ENCODE data around the gene GUCA2A.

DNA sequence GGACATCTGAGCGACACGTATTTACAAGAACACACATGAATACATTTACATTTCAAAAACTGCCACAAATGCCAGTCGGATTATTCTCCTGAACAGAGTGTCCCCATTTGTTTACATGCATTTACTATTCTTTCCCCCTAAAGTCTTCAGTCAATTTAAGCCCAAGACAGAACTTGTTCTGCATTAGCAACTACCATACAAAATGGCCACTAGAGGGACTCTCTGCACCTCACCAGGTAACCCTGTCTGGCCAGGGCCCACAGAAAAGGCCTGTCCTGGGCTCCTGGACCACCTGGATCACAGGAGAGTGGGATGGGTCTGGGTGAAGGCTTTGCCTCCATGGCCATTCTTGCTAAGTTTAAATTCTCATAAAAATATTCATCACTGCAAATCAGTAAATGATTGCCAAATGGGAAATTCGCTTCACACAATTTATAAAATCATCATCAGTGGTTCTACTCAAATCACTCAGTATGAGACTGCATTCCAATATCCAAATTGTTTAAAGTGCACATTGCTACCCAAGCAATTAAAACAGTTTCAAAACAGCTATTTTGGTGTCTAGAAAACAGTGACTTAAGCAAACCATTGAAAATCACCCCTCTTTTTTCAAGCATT lies 12.5 kb upstream of the GUCA2A start:
- no peak for TF ChIP-seq HCFC1 (IDR thresholded peaks at IDR 0.05; ENCODE audit: low read depth, low read length)
- TF ChIP-seq FOXP1 (CRISPR knock-in tag; IDR thresholded peaks at IDR 0.05): no peak
- TF ChIP-seq NBN (IDR thresholded peaks at IDR 0.05; ENCODE audit: low read depth): no peak
- TF ChIP-seq, protein P1, sequence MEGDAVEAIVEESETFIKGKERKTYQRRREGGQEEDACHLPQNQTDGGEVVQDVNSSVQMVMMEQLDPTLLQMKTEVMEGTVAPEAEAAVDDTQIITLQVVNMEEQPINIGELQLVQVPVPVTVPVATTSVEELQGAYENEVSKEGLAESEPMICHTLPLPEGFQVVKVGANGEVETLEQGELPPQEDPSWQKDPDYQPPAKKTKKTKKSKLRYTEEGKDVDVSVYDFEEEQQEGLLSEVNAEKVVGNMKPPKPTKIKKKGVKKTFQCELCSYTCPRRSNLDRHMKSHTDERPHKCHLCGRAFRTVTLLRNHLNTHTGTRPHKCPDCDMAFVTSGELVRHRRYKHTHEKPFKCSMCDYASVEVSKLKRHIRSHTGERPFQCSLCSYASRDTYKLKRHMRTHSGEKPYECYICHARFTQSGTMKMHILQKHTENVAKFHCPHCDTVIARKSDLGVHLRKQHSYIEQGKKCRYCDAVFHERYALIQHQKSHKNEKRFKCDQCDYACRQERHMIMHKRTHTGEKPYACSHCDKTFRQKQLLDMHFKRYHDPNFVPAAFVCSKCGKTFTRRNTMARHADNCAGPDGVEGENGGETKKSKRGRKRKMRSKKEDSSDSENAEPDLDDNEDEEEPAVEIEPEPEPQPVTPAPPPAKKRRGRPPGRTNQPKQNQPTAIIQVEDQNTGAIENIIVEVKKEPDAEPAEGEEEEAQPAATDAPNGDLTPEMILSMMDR (IDR thresholded peaks at IDR 0.05 in 2 of 3, conservative IDR thresholded peaks at IDR 0.05 in 1 of 3; ENCODE audit: insufficient read depth in 2 of 3, low read depth in 1 of 3, low read length in 3 of 3): peak; percentile 70 to 82 (median 75)
- TF ChIP-seq, protein P2, sequence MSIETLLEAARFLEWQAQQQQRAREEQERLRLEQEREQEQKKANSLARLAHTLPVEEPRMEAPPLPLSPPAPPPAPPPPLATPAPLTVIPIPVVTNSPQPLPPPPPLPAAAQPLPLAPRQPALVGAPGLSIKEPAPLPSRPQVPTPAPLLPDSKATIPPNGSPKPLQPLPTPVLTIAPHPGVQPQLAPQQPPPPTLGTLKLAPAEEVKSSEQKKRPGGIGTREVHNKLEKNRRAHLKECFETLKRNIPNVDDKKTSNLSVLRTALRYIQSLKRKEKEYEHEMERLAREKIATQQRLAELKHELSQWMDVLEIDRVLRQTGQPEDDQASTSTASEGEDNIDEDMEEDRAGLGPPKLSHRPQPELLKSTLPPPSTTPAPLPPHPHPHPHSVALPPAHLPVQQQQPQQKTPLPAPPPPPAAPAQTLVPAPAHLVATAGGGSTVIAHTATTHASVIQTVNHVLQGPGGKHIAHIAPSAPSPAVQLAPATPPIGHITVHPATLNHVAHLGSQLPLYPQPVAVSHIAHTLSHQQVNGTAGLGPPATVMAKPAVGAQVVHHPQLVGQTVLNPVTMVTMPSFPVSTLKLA (conservative IDR thresholded peaks at IDR 0.05): no peak
- no peak for TF ChIP-seq YY1 (IDR thresholded peaks at IDR 0.05; ENCODE audit: borderline replicate concordance in 1 of 3, control insufficient read depth in 1 of 3, extremely low read depth in 1 of 3, insufficient read depth in 3 of 3, insufficient read length in 1 of 3, insufficient replicate concordance in 2 of 3, low read depth in 1 of 3, low read length in 2 of 3)

Data from K562 (cell line).